Sigmoid colon (tissue), 7 donors: ENCODE data around the gene MACF1. TPM values are rescaled to one million over a fixed set of nuclear protein-coding genes. Genes with fewer than 3 reads are reported as not detected.

ENCODE experiments used
- DNase-seq: peaks from one replicate; pipeline ENCODE4 v3.0.0-alpha.2; 2019
- H3K27ac ChIP-seq, 4 donors: fragments of 200-600 bp; sonication (generic); one replicate each; pipeline ENCODE4 v1.5.1; 2016 to 2019; ENCODE audit warnings: mild to moderate bottlenecking in 1 of 4
- H3K27me3 ChIP-seq, 3 donors: fragments of 200-600 bp; sonication (generic); one replicate each; pipeline ENCODE4 v1.5.1; 2019; ENCODE audit warnings: mild to moderate bottlenecking in 1 of 3
- H3K36me3 ChIP-seq, 4 donors: fragments of 200-600 bp; sonication (generic); one replicate each; pipeline ENCODE4 v1.5.1; 2016 to 2019
- H3K4me1 ChIP-seq, 4 donors: fragments of 200-600 bp; sonication (generic); one replicate each; pipeline ENCODE4 v1.5.1; 2017 to 2019
- H3K4me3 ChIP-seq, 4 donors: fragments of 200-600 bp; sonication (generic); one replicate each; pipeline ENCODE4 v1.5.1; 2017 to 2019; ENCODE audit warnings: mild to moderate bottlenecking in 2 of 4, moderate library complexity in 1 of 4
- H3K9me3 ChIP-seq, 4 donors: fragments of 200-600 bp in 3 of 4; sonication (generic) in 3 of 4; one replicate each; pipeline versions ENCODE4 v1.5.1 to v1.6.1; 2013 to 2019
- CTCF ChIP-seq, 4 experiments: fragments of 450-650 bp in 3 of 4; fragments of 200-600 bp in 1 of 4; IDR thresholded peaks; one replicate each; pipeline ENCODE4 v1.5.1; 2016 to 2019; ENCODE audit warnings: antibody characterized with exemption in 4 of 4, mild to moderate bottlenecking in 3 of 4, moderate library complexity in 2 of 4
- EP300 ChIP-seq, 4 donors: sonication (generic); formaldehyde crosslinking; IDR thresholded peaks; one replicate each; pipeline ENCODE4 v1.6.1; 2017; ENCODE audit warnings: antibody characterized with exemption in 4 of 4
- POLR2A ChIP-seq, 2 donors: fragments of 450-650 bp; IDR thresholded peaks; one replicate each; pipeline ENCODE4 v1.6.1; 2016; ENCODE audit warnings: antibody characterized with exemption in 2 of 2, mild to moderate bottlenecking in 2 of 2, moderate library complexity in 2 of 2
- POLR2AphosphoS5 ChIP-seq, 4 donors: sonication (generic); formaldehyde crosslinking; IDR thresholded peaks; one replicate each; pipeline ENCODE4 v1.6.1; 2017; ENCODE audit warnings: antibody characterized with exemption in 4 of 4
- WGBS, 2 donors: extraction: QIAGEN DNeasy Blood & Tissue Kit; methylation state at CpG; one replicate each; pipeline ENCODE4 v1.1.7; 2013; 5-methylcytosine and 5-hydroxymethylcytosine counted together
- intact Hi-C: fragments of 100-400 bp; cut with DNase I; formaldehyde crosslinking; loops from one replicate; pipeline ENCODE4 v1.15.1; 2023
- polyA plus RNA-seq, 3 donors: library from polyadenylated mRNA; stranded (reverse); fragments of 200-250 nt; gene quantifications; one replicate each; pipeline ENCODE4 v1.2.3, GENCODE V29; 2013
- total RNA-seq, 4 donors: library from RNA; depleted of rRNA; stranded (reverse); fragments of >200 nt; gene quantifications; one replicate each; pipeline ENCODE4 v1.1.0, GENCODE V29; 2016
- donor health status: healthy with polysubstance abuse.
- donor health status: Bipolar disorder and iron deficiency.
- donor health status: healthy.

Gene MACF1
- total and polyA plus RNA-seq, 7 donors, result 16.0 to 657 (median 292) TPM

GRCh38 chr1:39359028-39359570, 154.6 kb downstream of the MACF1 start:
- Histone ChIP-seq H3K4me3 (no peak overlapping the region), H3K9me3 (no peaks in the 10 kb centered on the region), H3K27me3 (no peaks in the 10 kb centered on the region), H3K36me3 (peaks cover 41 to 97% (median 52%) of the 10 kb centered on the region in 4 donors), H3K27ac (peak overlapping the region; percentile 14 to 79 (median 57)), H3K4me1 (peaks cover 0 to 20% (median 19%) of the 10 kb centered on the region in 4 donors)
- DNase-seq, result peak; percentile 72
- peak in 1 of 4 donors; percentile 22 for TF ChIP-seq EP300 (IDR thresholded peaks at IDR 0.05)
- peak in 2 of 4 donors; percentile 36 to 43 for TF ChIP-seq POLR2AphosphoS5 (IDR thresholded peaks at IDR 0.05)
- TF ChIP-seq POLR2A (IDR thresholded peaks at IDR 0.05), result no peak
- intact Hi-C loops, result loop anchor here (5.0 kb wide), 1 partner anchor 53 kb away; no protein-coding TSS in a partner anchor
- 75 to 82% methylated on average over 2 of the region's 2 CpGs for WGBS, 2 donors

GRCh38 chr1:39360731-39361130, 156.2 kb downstream of the MACF1 start:
- intact Hi-C loops, result no loop called here
- peaks cover 39 to 93% (median 46%) of the 10 kb centered on the region in 4 donors for H3K36me3 ChIP-seq
- WGBS, 2 donors, result 93 to 97% methylated on average over 1 of the region's 1 CpG
- no peak overlapping the region for H3K4me3 ChIP-seq
- no peaks in the 10 kb centered on the region for H3K27me3 ChIP-seq
- TF ChIP-seq POLR2AphosphoS5 (IDR thresholded peaks at IDR 0.05), result no peak
- TF ChIP-seq POLR2A (IDR thresholded peaks at IDR 0.05), result no peak
- TF ChIP-seq CTCF (IDR thresholded peaks at IDR 0.05), result no peak
- TF ChIP-seq EP300 (IDR thresholded peaks at IDR 0.05), result no peak
- no peak for DNase-seq
- H3K9me3 ChIP-seq, result no peaks in the 10 kb centered on the region
- H3K4me1 ChIP-seq, result peaks cover 0 to 20% (median 19%) of the 10 kb centered on the region in 4 donors
- peak overlapping the region in 3 of 4 donors; percentile 25 to 79 (median 69) for H3K27ac ChIP-seq

- DNase-seq, result no peak
- H3K36me3 ChIP-seq, result peaks cover 34 to 92% (median 44%) of the 10 kb centered on the region in 4 donors
- TF ChIP-seq POLR2A (IDR thresholded peaks at IDR 0.05), result no peak
- no peak for TF ChIP-seq POLR2AphosphoS5 (IDR thresholded peaks at IDR 0.05)
- no peak for TF ChIP-seq EP300 (IDR thresholded peaks at IDR 0.05)
- no peak for TF ChIP-seq CTCF (IDR thresholded peaks at IDR 0.05)
- peak overlapping the region in 2 of 4 donors; percentile 69 to 79 for H3K27ac ChIP-seq
- H3K4me1 ChIP-seq, result peaks cover 0 to 20% (median 19%) of the 10 kb centered on the region in 4 donors
- 91 to 92% methylated on average over 5 of the region's 5 CpGs for WGBS, 2 donors
- H3K27me3 ChIP-seq, result no peaks in the 10 kb centered on the region
- H3K4me3 ChIP-seq, result no peak overlapping the region
- H3K9me3 ChIP-seq, result no peaks in the 10 kb centered on the region
- intact Hi-C loops, result no loop called here
Measured at GRCh38 chr1:39361446-39361845, 157.0 kb downstream of the MACF1 start.

GRCh38 chr1:39363267-39363666, 158.8 kb downstream of the MACF1 start:
- Histone ChIP-seq H3K27me3 (no peaks in the 10 kb centered on the region), H3K36me3 (peaks cover 24 to 91% (median 37%) of the 10 kb centered on the region in 4 donors), H3K27ac (peak overlapping the region in 2 of 4 donors; percentile 38 to 79), H3K4me3 (no peak overlapping the region), H3K4me1 (peaks cover 0 to 14% (median 14%) of the 10 kb centered on the region in 4 donors), H3K9me3 (no peaks in the 10 kb centered on the region)
- DNase-seq, result no peak
- intact Hi-C loops, result no loop called here
- 94 to 95% methylated on average over 2 of the region's 2 CpGs for WGBS, 2 donors
- no peak for TF ChIP-seq EP300 (IDR thresholded peaks at IDR 0.05)
- no peak for TF ChIP-seq POLR2A (IDR thresholded peaks at IDR 0.05)
- TF ChIP-seq POLR2AphosphoS5 (IDR thresholded peaks at IDR 0.05), result no peak
- no peak for TF ChIP-seq CTCF (IDR thresholded peaks at IDR 0.05)

GRCh38 chr1:39368045-39368444, 163.6 kb downstream of the MACF1 start:
- intact Hi-C loops, result no loop called here
- WGBS, 2 donors, result 94 to 98% methylated on average over 1 of the region's 1 CpG
- Histone ChIP-seq H3K27me3 (no peaks in the 10 kb centered on the region), H3K4me3 (no peak overlapping the region), H3K9me3 (no peaks in the 10 kb centered on the region), H3K4me1 (peaks cover 0 to 23% (median 15%) of the 10 kb centered on the region in 4 donors), H3K36me3 (peaks cover 0 to 88% (median 28%) of the 10 kb centered on the region in 4 donors), H3K27ac (peak overlapping the region; percentile 73 to 86 (median 78))
- TF ChIP-seq CTCF (IDR thresholded peaks at IDR 0.05), result no peak
- TF ChIP-seq POLR2AphosphoS5 (IDR thresholded peaks at IDR 0.05), result no peak
- TF ChIP-seq EP300 (IDR thresholded peaks at IDR 0.05), result no peak
- no peak for TF ChIP-seq POLR2A (IDR thresholded peaks at IDR 0.05)
- no peak for DNase-seq
